ENCODE results near the gene SLC12A4.
"Not testable (repeated sequence)": the region's sequence is repeated elsewhere in the genome, so short reads cannot be mapped to it uniquely, and the experiment has no call there.

SLC12A4 gene

GRCh38 chr16:67941469-67942199 lies 26.8 kb downstream of the SLC12A4 start:
- peaks cover 50% of the 10 kb centered on the region for H3K4me1 Mint-ChIP-seq
- H3K9me3 Mint-ChIP-seq, result no peaks in the 10 kb centered on the region
- H3K27ac Mint-ChIP-seq, result peak overlapping the region in 1 of 2 donors; percentile 77
- H3K4me3 Mint-ChIP-seq, result peak overlapping the region in 1 of 2 donors; percentile 1
- no peaks in the 10 kb centered on the region for H3K27me3 Mint-ChIP-seq
- DNase-seq (no peak), ATAC-seq (no peak)

DNA sequence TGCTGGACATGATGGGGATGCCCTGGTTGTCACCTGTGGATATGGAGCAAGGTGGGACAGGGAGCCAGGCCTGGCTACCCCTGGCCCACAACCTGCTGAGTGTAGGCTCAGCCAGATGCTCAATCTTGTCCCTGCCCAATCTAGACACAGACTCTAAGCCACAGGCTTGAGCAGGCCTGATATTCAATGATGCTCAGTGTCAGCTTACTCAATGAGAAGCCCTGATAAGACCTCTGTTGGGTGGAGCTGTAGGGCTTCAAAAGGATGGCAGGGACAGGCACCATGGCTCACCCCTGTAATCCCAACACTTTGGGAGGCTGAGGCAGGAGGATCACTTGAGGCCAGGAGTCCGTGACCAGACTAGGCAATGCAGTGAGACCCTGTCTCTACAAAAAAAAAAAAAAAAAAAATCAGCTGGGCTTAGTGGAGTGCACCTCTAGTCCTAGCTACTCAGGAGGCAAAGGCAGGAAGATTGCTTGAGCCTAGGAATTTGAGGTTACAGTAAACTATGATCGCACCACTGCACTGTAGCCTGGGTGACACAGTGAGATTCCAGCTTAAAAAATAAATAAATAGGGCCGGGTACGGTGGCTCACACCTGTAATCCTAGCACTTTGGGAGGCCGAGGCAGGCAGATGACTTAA lies 27.9 kb downstream of the SLC12A4 start:
- DNase-seq (no peak), ATAC-seq (no peak)
- H3K27ac Mint-ChIP-seq, result peak overlapping the region in 1 of 2 donors; percentile 78
- H3K27me3 Mint-ChIP-seq, result no peaks in the 10 kb centered on the region
- H3K9me3 Mint-ChIP-seq, result no peaks in the 10 kb centered on the region
- peaks cover 50% of the 10 kb centered on the region for H3K4me1 Mint-ChIP-seq
- H3K4me3 Mint-ChIP-seq, result peak overlapping the region; percentile 36 to 81

DNA sequence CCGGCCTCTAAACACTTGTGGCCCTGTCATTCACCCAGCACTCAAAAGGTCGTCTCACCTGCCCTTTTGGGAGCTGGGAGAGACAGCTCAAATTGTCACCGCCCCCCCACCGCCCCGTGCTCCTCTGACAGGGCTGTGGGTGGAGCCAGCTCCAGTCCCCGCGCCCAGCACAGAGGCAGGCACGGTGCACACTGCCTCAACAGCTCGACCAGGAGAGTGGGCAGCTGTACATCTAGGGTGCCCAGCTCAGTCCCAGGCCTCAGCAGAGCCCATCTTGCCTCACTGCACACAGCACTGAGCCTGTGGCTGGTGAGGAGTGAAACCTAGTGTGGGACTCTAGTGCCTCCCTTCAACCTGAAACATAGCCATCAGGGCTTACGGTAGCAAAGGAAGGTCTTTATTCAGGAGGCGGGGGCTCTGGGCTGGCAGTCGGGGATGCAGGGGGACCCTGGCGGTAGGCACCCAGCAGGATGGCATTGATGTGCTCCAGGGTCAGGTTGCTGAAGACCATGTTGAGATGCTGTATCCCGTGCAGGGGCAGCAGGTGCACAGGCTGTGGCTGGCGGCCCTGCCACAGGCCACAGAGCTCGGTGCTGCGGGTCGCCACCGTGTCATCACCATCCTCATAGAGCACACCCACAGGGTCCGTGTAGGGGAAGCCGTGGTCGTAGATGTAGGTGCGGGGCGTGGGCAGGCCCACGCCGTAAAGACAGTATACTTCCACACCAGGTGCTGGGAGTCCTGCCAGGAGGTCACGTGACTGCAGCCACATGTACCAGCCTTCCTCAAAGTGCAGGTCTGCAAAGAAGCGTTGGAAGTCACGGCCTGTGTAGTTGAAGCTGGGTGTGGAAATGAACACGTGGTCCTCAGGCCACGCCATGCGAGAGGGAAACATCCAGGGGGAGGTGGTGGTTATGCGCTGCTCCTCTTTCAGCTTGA lies 28.7 kb downstream of the SLC12A4 start:
- Mint-ChIP-seq H3K9me3 (no peaks in the 10 kb centered on the region), H3K27ac (peak overlapping the region; percentile 78 to 88), H3K4me3 (peak overlapping the region; percentile 36 to 81), H3K4me1 (peaks cover 58% of the 10 kb centered on the region), H3K27me3 (no peaks in the 10 kb centered on the region)
- ATAC-seq (no peak), DNase-seq (peak; percentile 19 to 41)

DNA sequence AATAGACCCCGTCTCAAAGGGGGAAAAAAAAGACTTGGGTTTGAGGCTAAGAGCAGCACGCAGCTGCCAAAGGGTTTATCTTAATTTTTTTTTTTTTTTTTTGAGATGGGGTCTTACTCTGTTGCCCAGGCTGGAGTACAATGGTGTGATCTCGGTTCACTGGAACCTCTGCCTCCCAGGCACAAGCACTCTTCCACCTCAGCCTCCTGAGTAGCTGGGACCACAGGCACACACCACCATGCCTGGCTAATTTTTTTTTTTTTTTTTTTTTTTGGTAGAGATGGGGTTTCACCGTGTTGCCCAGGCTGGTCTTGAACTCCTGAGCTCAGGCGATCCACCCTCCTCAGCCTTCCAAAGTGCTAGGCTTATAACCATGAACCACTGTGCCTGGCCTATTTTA lies 30.7 kb downstream of the SLC12A4 start:
- H3K27me3 Mint-ChIP-seq, DNase-seq, H3K9me3 Mint-ChIP-seq, H3K27ac Mint-ChIP-seq, ATAC-seq: not testable (repeated sequence)
- H3K4me1 Mint-ChIP-seq, result peaks cover 71% of the 10 kb centered on the region
- H3K4me3 Mint-ChIP-seq, result peak overlapping the region; percentile 98 to 99

DNA sequence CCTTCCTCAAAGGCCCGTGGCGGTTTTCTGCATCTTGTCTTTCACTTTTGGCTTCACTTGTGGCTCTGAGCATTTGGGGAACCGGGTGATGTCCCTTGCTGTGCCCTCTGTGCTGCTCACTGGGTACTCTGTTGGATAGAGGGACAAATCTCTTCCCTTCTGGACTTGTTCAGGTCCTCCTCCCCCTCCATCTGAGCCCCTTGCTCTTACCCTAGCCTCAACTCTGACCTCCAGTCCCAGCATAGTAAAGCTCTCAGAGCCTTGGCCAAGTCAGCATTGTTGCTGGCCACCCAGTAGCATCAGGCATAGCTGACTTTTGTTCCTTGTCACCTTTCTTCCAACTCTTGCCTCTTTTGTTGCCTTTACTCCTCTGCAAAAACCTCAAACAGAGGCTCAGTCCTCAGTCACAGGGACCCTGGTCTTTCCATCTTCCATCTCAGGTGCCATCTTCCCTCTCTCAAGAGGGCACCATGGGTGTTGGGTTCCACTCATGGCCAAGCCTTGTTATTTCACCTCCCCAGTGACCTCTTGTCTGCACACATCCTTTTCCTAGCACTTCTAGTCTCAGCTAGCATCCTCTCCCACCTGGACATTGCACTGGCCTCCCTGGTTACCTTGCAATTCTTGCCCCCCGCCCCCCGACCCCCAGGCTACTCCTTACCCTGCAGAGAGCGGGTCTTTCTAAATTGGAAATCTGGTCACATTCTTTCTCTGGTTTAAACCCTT lies 31.4 kb downstream of the SLC12A4 start:
- peak in 1 of 2 donors; percentile 86 for DNase-seq
- no peaks in the 10 kb centered on the region for H3K27me3 Mint-ChIP-seq
- peak overlapping the region; percentile 98 to 99 for H3K4me3 Mint-ChIP-seq
- peak; percentile 70 for ATAC-seq
- H3K4me1 Mint-ChIP-seq, result peaks cover 67% of the 10 kb centered on the region
- peak overlapping the region; percentile 97 to 99 for H3K27ac Mint-ChIP-seq
- H3K9me3 Mint-ChIP-seq, result no peaks in the 10 kb centered on the region

DNA sequence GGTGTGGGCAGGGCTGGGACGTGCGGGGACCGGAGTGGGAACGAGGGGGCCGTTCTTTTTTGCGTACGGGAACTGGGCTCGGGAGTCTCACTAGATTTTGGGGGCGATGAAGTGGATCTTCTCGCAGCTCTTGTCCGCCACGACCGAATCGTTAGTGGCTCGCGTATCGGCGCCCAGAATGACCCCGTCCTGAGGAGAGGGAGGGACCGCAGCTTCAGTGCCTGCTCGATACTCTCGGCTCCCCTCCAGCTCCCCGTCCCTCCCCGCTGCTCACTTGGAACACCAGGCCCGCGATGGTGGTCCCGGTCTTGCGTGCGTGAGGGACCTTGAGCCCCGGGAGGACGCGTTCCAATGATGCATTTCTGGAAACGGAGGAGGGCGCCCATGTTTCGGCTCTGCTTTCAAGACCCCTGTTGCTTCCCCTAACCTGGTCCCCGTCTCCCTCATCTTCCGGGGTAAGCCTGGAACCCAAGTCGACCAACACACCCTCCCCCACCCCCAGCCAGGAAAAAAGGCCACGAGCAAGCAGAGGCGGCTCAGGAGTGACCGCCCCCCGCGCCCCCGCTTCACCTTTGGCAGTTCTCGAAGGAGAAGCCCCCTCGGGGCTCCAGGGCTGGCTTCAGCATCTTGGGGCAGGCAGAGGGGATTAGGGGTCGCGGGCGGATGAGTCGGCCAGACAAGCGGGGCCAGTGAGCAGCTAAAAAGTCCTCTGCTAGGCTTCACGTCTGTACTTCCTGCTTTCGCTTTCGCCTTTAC lies 32.1 kb downstream of the SLC12A4 start, which contains the start of gene PSMB10:
Gene PSMB10, minus strand, starts transcription at position 727 of the 756 bp plus-strand sequence. Its CDS starts 101 bp downstream, at position 626.
- Mint-ChIP-seq H3K4me3 (peak within 1 kb of the TSS; percentile 98 to 99), H3K4me1 (peaks cover 59% of the 10 kb centered on the region), H3K27me3 (no peaks in the 10 kb centered on the region), H3K9me3 (no peaks in the 10 kb centered on the region), H3K27ac (peak within 1 kb of the TSS; percentile 97 to 99)
- peak in 1 of 2 donors; percentile 76 for DNase-seq
- peak; percentile 33 for ATAC-seq

- ATAC-seq, result peak; percentile 90
- H3K4me3 Mint-ChIP-seq, result peak overlapping the region; percentile 98 to 99
- peak overlapping the region; percentile 97 to 99 for H3K27ac Mint-ChIP-seq
- peak; percentile 89 to 96 for DNase-seq
- no peaks in the 10 kb centered on the region for H3K9me3 Mint-ChIP-seq
- no peaks in the 10 kb centered on the region for H3K27me3 Mint-ChIP-seq
- H3K4me1 Mint-ChIP-seq, result peaks cover 56% of the 10 kb centered on the region
These were observed 32.9 kb downstream of the SLC12A4 start for GRCh38 chr16:67935402-67936123.

GRCh38 chr16:67935101-67935401 lies 33.4 kb downstream of the SLC12A4 start:
- Mint-ChIP-seq H3K27me3 (no peaks in the 10 kb centered on the region), H3K4me1 (peaks cover 51% of the 10 kb centered on the region), H3K27ac (peak overlapping the region; percentile 87 to 97), H3K4me3 (peak overlapping the region; percentile 98 to 99), H3K9me3 (no peaks in the 10 kb centered on the region)
- ATAC-seq, result no peak
- DNase-seq, result no peak

DNA sequence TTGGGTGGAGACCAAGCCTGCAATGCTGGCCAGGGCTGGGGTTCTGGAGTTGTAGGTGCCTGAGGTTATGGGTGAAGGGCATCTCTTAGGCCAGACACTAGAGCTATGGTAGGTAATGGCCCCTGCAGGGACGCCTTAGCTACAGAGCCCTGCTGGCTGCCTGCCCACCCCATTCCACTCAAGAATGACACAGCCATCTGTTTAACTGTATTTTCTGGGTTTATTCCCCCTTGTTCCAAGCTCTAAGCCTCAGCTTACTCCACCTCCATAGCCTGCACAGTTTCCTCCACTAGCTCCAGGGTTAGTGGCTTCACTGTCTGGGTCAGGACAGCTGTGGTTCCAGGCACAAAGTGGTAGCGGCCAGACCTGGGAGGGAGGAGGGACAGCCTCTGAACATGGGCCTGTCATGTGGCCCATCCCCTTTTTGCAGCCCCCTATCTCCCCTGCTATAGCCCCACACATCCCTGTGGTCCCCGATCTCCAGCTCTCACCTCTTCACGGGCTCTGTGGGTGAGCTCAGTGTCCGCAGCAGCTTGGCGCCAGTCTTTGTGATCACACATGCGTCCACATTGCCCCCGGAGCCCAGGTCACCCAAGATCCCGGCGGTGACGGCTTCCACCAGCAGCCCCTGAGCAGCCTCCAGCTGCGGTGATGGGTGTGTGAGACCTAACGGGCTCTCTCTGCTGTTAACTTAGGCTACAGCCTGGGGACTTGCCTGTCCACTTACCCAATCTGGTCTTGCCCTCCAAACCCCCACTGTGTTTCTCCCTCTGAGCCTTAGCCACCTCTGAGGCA lies 33.9 kb downstream of the SLC12A4 start:
- peak overlapping the region; percentile 87 to 97 for H3K27ac Mint-ChIP-seq
- H3K4me1 Mint-ChIP-seq, result peaks cover 45% of the 10 kb centered on the region
- ATAC-seq (no peak), DNase-seq (no peak)
- H3K4me3 Mint-ChIP-seq, result peak overlapping the region; percentile 98 to 99
- no peaks in the 10 kb centered on the region for H3K9me3 Mint-ChIP-seq
- H3K27me3 Mint-ChIP-seq, result no peaks in the 10 kb centered on the region

DNA sequence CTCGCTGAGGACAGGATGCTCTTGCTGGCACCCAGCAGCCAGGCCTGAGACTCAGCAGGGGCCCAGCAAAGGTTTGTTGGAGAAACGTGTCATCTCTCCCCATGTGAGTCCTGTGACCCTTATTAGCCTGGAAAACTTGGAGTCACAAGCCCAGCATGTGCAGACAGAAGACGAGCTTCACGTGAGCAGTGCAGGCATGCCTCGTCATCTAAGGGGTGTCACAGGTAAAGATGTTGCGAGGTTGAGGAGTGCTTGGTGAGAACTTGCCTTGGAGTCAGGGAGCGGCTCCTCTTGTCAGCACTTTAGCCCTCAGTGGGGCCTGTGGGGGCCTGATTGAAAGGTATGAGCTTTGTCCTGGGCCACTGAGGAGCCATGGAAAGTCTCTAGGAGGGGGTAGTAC lies 34.6 kb downstream of the SLC12A4 start:
- Mint-ChIP-seq H3K9me3 (no peaks in the 10 kb centered on the region), H3K27me3 (no peaks in the 10 kb centered on the region), H3K4me1 (peaks cover 39% of the 10 kb centered on the region), H3K4me3 (peak overlapping the region; percentile 10 to 18), H3K27ac (peak overlapping the region; percentile 39 to 61)
- no peak for ATAC-seq
- DNase-seq, result no peak

- Mint-ChIP-seq H3K27me3 (no peaks in the 10 kb centered on the region), H3K4me1 (peaks cover 39% of the 10 kb centered on the region), H3K4me3 (no peak overlapping the region), H3K9me3 (no peaks in the 10 kb centered on the region), H3K27ac (peak overlapping the region in 1 of 2 donors; percentile 28)
- DNase-seq (no peak), ATAC-seq (no peak)
These were observed 36.0 kb downstream of the SLC12A4 start for GRCh38 chr16:67932462-67932840.

DNA sequence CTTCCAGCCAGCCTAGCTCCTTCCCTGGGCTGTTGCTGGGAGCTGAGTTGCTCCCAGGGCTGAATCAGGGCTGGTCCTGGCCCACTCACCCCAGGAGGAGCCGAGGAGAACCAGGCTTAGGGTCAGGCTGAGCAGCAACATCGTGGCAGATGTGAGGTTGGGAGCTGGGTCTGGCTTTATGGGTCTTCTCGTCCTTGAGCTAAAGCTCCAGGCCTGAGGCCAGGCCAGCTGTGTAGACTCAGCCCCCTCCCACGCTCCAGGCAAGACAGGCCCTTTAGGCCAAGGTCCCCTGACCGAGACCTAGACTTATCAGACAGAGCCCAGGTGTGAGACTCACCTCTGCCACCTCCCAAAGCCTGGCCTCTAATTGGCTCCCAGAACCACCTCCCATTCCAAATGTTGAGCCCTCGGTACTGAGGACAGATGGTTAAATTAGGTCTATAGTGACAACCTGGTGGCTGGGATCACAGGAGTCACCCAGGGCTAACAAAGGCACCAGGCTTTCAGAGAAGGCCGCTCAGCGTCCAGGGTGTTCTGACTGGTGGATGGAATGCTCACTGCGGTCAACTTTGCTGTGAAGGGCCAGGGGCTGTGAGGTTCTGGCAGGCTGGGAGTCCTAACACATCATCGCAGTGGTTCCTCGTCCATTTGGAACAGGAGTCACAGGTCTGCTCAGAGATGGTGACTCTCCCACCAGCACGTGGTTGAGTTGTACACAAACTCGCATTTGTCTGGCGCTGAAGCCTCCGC lies 36.5 kb downstream of the SLC12A4 start, which contains the start of gene CTRL:
Gene CTRL, minus strand, starts transcription at position 151 of the 750 bp plus-strand sequence. Its CDS starts 10 bp downstream, at position 141.
- H3K27me3 Mint-ChIP-seq, result no peaks in the 10 kb centered on the region
- H3K4me1 Mint-ChIP-seq, result peaks cover 33% of the 10 kb centered on the region
- H3K9me3 Mint-ChIP-seq, result no peaks in the 10 kb centered on the region
- ATAC-seq (no peak), DNase-seq (no peak)
- no peak within 1 kb of the TSS for H3K4me3 Mint-ChIP-seq
- H3K27ac Mint-ChIP-seq, result peak within 1 kb of the TSS; percentile 37 to 69

All from stimulated activated naive CD8-positive, alpha-beta T cell treated with anti-CD3 and anti-CD28 coated beads, Interleukin-15, amount 100 ng/mL, for 72 hours (primary cell).